Keratinocyte (primary cell): ENCODE measurements around the gene MARCHF10. TPM values are rescaled to one million over a fixed set of nuclear protein-coding genes. Genes with fewer than 3 reads are reported as not detected.

Source experiments
- DNase-seq: peaks from one replicate; pipeline ENCODE4 v3.0.0-alpha.2; 2011; ENCODE audit warnings: low read depth, missing footprints, low spot score
- FAIRE-seq: peaks from 2 replicates; lab custom pipeline; 2011; peaks lifted over from hg19 to GRCh38; lab: Jason Lieb, UNC
- H2AFZ ChIP-seq: 2 replicates; pipeline ENCODE4 v1.6.0; 2012; ENCODE audit warnings: low read length, control low read depth, inconsistent platforms; ENCODE audit not compliant: control insufficient read depth
- H3K27ac ChIP-seq: 2 replicates; pipeline ENCODE4 v1.5.1; 2011; ENCODE audit warnings: low read length; ENCODE audit not compliant: control insufficient read depth, insufficient read depth
- H3K27me3 ChIP-seq: 3 replicates; pipeline ENCODE4 v1.6.0; 2011; ENCODE audit warnings: low read length; ENCODE audit not compliant: control insufficient read depth, insufficient read depth; ENCODE audit errors: extremely low read depth
- H3K36me3 ChIP-seq, 2 experiments: 2 replicates in 1 of 2; 3 replicates in 1 of 2; pipeline ENCODE4 v1.5.1; 2011; ENCODE audit warnings: low read length in 2 of 2, mild to moderate bottlenecking in 1 of 2; ENCODE audit not compliant: control insufficient read depth in 2 of 2, insufficient read depth in 2 of 2; ENCODE audit errors: extremely low read depth in 1 of 2
- H3K4me1 ChIP-seq: 3 replicates; pipeline ENCODE4 v1.5.1; 2011; ENCODE audit warnings: low read length; ENCODE audit not compliant: control insufficient read depth, insufficient read depth; ENCODE audit errors: extremely low read depth
- H3K4me2 ChIP-seq: 3 replicates; pipeline ENCODE4 v1.6.0; 2011; ENCODE audit warnings: low read depth, low read length; ENCODE audit not compliant: control insufficient read depth, insufficient read depth; ENCODE audit errors: extremely low read depth
- H3K4me3 ChIP-seq, 3 experiments: fragments of 200-600 bp in 1 of 3; sonication (generic) in 1 of 3; 2 replicates in 2 of 3; 3 replicates in 1 of 3; pipeline ENCODE4 v1.5.1; 2011 to 2016; ENCODE audit warnings: low read length in 3 of 3, mild to moderate bottlenecking in 3 of 3, control low read depth in 2 of 3, inconsistent platforms in 1 of 3, low read depth in 1 of 3, mixed read lengths in 1 of 3, mixed run types in 1 of 3, moderate library complexity in 1 of 3; ENCODE audit not compliant: control insufficient read depth in 2 of 3, insufficient read depth in 2 of 3; ENCODE audit errors: extremely low read depth in 1 of 3
- H3K79me2 ChIP-seq: 2 replicates; pipeline ENCODE4 v1.6.0; 2012; ENCODE audit warnings: low read length; ENCODE audit not compliant: control insufficient read depth, insufficient read depth
- H3K9ac ChIP-seq: 3 replicates; pipeline ENCODE4 v1.6.0; 2011; ENCODE audit warnings: low read length; ENCODE audit not compliant: control insufficient read depth, insufficient read depth; ENCODE audit errors: extremely low read depth
- H3K9me1 ChIP-seq: 3 replicates; pipeline ENCODE4 v1.6.0; 2011; ENCODE audit warnings: low read length; ENCODE audit not compliant: control insufficient read depth, insufficient read depth; ENCODE audit errors: extremely low read depth
- H3K9me3 ChIP-seq: 2 replicates; pipeline ENCODE4 v1.5.1; 2012; ENCODE audit warnings: low read depth, low read length; ENCODE audit not compliant: control insufficient read depth
- H4K20me1 ChIP-seq: 3 replicates; pipeline ENCODE4 v1.6.0; 2011; ENCODE audit warnings: low read length; ENCODE audit not compliant: control insufficient read depth, insufficient read depth; ENCODE audit errors: extremely low read depth
- CTCF ChIP-seq, 3 experiments: IDR thresholded peaks in 1 of 3; conservative IDR thresholded peaks in 1 of 3; optimal IDR thresholded peaks in 1 of 3; 2 replicates in 2 of 3; 3 replicates in 1 of 3; pipeline versions ENCODE3 to v1.5.1; 2011; ENCODE audit warnings: low read length in 3 of 3, mild to moderate bottlenecking in 3 of 3, moderate library complexity in 2 of 3, control low read depth in 1 of 3, inconsistent platforms in 1 of 3; ENCODE audit not compliant: insufficient read depth in 2 of 3; ENCODE audit errors: extremely low read depth in 1 of 3
- EZH2 ChIP-seq: IDR thresholded peaks from one replicate; pipeline ENCODE4 v1.6.1; 2012; ENCODE audit warnings: inconsistent platforms, mild to moderate bottlenecking, low read length, moderate library complexity
- dilution Hi-C: fragments of 300-500 bp; cut with MboI; formaldehyde crosslinking; loops from one replicate; pipeline ENCODE4 v1.7.0; 2020; ENCODE audit warnings: low sequenced_read_pairs; ENCODE audit not compliant: extremely low pct_ligation_motif_present
- polyA plus RNA-seq, 5 experiments: library from polyadenylated mRNA; depleted of rRNA in 3 of 5; stranded (reverse) in 3 of 5; stranded (forward) in 1 of 5; unstranded in 1 of 5; fragments of >200 nt; gene quantifications; 1 replicate in 1 of 5; 2 replicates in 3 of 5; 3 replicates in 1 of 5; pipeline versions ENCODE4 v1.2.1 to v1.2.3, GENCODE V29; 2011 to 2012; ENCODE audit warnings: missing spikeins in 2 of 5, low read depth in 1 of 5, low replicate concordance in 1 of 5

Gene MARCHF10
- polyA plus RNA-seq, 1 donor (not counting 4 experiments of a cell fraction or from before 2014, with no cell fraction given) = not detected

- Histone ChIP-seq H2AFZ (peak overlapping the region; percentile 60), H3K4me3 (no peak overlapping the region), H3K9ac (no peak overlapping the region), H3K36me3 (no peaks in the 10 kb centered on the region), H3K4me2 (peak overlapping the region; percentile 1), H3K79me2 (no peaks in the 10 kb centered on the region), H3K4me1 (peaks cover 73% of the 10 kb centered on the region), H3K9me3 (no peaks in the 10 kb centered on the region), H3K27me3 (no peaks in the 10 kb centered on the region), H3K9me1 (no peaks in the 10 kb centered on the region), H3K27ac (peak overlapping the region; percentile 66), H4K20me1 (no peaks in the 10 kb centered on the region)
- dilution Hi-C loops = no loop called here
- no peak for FAIRE-seq
- DNase-seq = no peak
- TF ChIP-seq CTCF (optimal IDR thresholded peaks at IDR 0.05 in 1 of 3, IDR thresholded peaks at IDR 0.05 in 1 of 3, conservative IDR thresholded peaks at IDR 0.05 in 1 of 3; ENCODE audit: extremely low read depth in 1 of 3, insufficient read depth in 2 of 3, low read length in 3 of 3) (no peak), EZH2 (no peak)
Measured at GRCh38 chr17:62823111-62823893, 15.2 kb upstream of the MARCHF10 start.

- H3K79me2 ChIP-seq = no peaks in the 10 kb centered on the region
- H2AFZ ChIP-seq = peak overlapping the region; percentile 29
- H3K36me3 ChIP-seq = no peaks in the 10 kb centered on the region
- H3K9ac ChIP-seq = no peak overlapping the region
- H3K9me1 ChIP-seq = no peaks in the 10 kb centered on the region
- no peak overlapping the region for H3K4me3 ChIP-seq
- peaks cover 68% of the 10 kb centered on the region for H3K4me1 ChIP-seq
- DNase-seq (no peak), FAIRE-seq (no peak)
- peak overlapping the region; percentile 84 for H3K27ac ChIP-seq
- H4K20me1 ChIP-seq = no peaks in the 10 kb centered on the region
- H3K27me3 ChIP-seq = no peaks in the 10 kb centered on the region
- TF ChIP-seq EZH2 (no peak), CTCF (optimal IDR thresholded peaks at IDR 0.05 in 1 of 3, IDR thresholded peaks at IDR 0.05 in 1 of 3, conservative IDR thresholded peaks at IDR 0.05 in 1 of 3; ENCODE audit: extremely low read depth in 1 of 3, insufficient read depth in 2 of 3, low read length in 3 of 3) (no peak)
- no peaks in the 10 kb centered on the region for H3K9me3 ChIP-seq
- H3K4me2 ChIP-seq = peak overlapping the region; percentile 1
- dilution Hi-C loops = no loop called here
Measured at GRCh38 chr17:62822080-62822904, 14.2 kb upstream of the MARCHF10 start.
